Smooth muscle cell (in vitro differentiated cells): Measurements from ENCODE around the gene LSP1. TPM values are rescaled to one million over a fixed set of nuclear protein-coding genes. Genes with fewer than 3 reads are reported as not detected.

Experiments
- DNase-seq: peaks from one replicate; lab custom pipeline; 2025; ENCODE audit not compliant: unreplicated experiment; lab: John Stamatoyannopoulos, UW
- H2AFZ ChIP-seq: fragments of 200-600 bp; sonication (generic); 2 replicates; pipeline ENCODE4 v1.6.0; 2016; ENCODE audit warnings: antibody characterized with exemption, low read depth, mild to moderate bottlenecking
- H3F3A ChIP-seq: fragments of 200-600 bp; sonication (generic); 2 replicates; pipeline ENCODE4 v1.6.0; 2017; ENCODE audit warnings: antibody characterized with exemption, low read depth
- H3K27ac ChIP-seq: fragments of 200-600 bp; sonication (generic); 2 replicates; pipeline ENCODE4 v1.5.1; 2016; ENCODE audit warnings: low read depth, mild to moderate bottlenecking
- H3K27me3 ChIP-seq: fragments of 200-600 bp; sonication (generic); 2 replicates; pipeline ENCODE4 v1.6.1; 2016; ENCODE audit warnings: low read depth, mild to moderate bottlenecking
- H3K36me3 ChIP-seq: fragments of 200-600 bp; sonication (generic); 2 replicates; pipeline ENCODE4 v1.5.1; 2016; ENCODE audit warnings: low read depth
- H3K4me1 ChIP-seq: fragments of 200-600 bp; sonication (generic); 2 replicates; pipeline ENCODE4 v1.5.1; 2016; ENCODE audit warnings: low read depth
- H3K4me2 ChIP-seq: fragments of 200-600 bp; sonication (generic); 2 replicates; pipeline ENCODE4 v1.6.0; 2016; ENCODE audit warnings: mild to moderate bottlenecking
- H3K4me3 ChIP-seq: fragments of 200-600 bp; sonication (generic); 2 replicates; pipeline ENCODE4 v1.5.1; 2016; ENCODE audit warnings: mild to moderate bottlenecking
- H3K79me2 ChIP-seq: fragments of 200-600 bp; sonication (generic); 2 replicates; pipeline ENCODE4 v1.6.0; 2016; ENCODE audit warnings: low read depth, mild to moderate bottlenecking
- H3K9ac ChIP-seq: fragments of 200-600 bp; sonication (generic); 2 replicates; pipeline ENCODE4 v1.6.0; 2016; ENCODE audit warnings: low read depth
- H3K9me3 ChIP-seq: fragments of 200-600 bp; sonication (generic); replicated peaks from 2 replicates; pipeline ENCODE4 v1.5.1; 2016; ENCODE audit warnings: low read depth
- H4K20me1 ChIP-seq: fragments of 200-600 bp; sonication (generic); 2 replicates; pipeline ENCODE4 v1.6.0; 2016; ENCODE audit warnings: low read depth
- WGBS: methylation state at CpG from one replicate; pipeline ENCODE4 v1.1.7; 2016; ENCODE audit warnings: low lambda C conversion rate; 5-methylcytosine and 5-hydroxymethylcytosine counted together
- polyA plus RNA-seq: library from polyadenylated mRNA; unstranded; fragments of >200 nt; fragmentation: Nextera tagmentation; extraction: Ambion mirVana; gene quantifications from 2 replicates; pipeline ENCODE4 v1.2.1, GENCODE V29; 2016
- total RNA-seq: library from RNA; depleted of rRNA; stranded (reverse); fragments of >200 nt; gene quantifications from 2 replicates; pipeline ENCODE4 v1.2.3, GENCODE V29; 2014
- TF ChIP-seq, protein P1 (sequence below): fragments of 200-600 bp; sonication (generic); IDR thresholded peaks from 2 replicates; pipeline ENCODE4 v1.5.1; 2017; ENCODE audit warnings: borderline replicate concordance, mild to moderate bottlenecking, antibody characterized with exemption; ENCODE audit not compliant: insufficient read depth, poor library complexity, severe bottlenecking

Gene LSP1
- total and polyA plus RNA-seq, 2 experiments from 2014 or later, result 2.1 to 13.7 TPM

DNA sequence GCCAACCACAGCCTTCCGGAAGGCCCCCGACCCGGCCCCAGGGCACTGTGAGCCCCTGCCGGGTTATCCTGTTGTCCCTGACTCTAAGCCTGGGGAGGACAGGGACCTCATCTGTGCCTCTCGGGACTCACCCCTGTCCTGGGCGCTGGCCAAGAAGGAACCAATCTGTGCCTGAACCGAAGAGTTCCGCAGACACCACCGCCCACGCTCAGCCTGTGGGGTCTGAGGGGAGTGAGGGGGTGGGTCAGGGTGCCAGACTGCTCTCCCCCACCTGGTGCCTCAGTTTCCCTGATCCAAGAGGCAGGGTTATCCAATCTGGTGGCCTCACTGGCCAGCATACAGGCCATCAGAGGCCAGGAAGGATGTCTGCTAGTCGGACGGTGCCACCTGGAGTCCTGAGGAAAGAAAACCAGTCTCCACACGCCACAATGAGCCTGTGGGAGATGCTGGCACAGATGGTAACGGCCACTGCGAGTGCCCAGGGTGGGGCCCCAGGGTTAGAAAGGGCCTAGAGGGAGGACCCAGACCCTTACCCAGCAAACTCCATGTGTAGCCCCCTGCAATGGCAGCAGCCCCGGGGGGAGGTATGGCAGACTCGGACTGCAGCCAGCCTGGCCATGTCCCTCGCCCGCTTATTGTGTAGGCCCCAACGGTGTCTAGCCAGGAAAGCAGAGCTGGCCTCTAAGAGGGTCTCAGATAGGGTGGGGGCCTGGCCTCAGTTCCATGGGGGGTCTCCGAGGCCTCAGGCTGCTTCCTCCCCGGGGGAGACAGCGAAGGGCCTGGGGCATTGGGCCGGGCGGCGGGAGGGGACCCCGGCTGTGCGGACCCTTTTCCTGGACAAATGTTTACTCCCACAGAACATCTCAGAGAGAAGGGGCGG is 65.8 kb downstream of the LSP1 start:
- H3K36me3 ChIP-seq, result no peaks in the 10 kb centered on the region
- no peak overlapping the region for H3K9ac ChIP-seq
- H3F3A ChIP-seq, result no peaks in the 10 kb centered on the region
- no peaks in the 10 kb centered on the region for H3K79me2 ChIP-seq
- no peaks in the 10 kb centered on the region for H3K9me3 ChIP-seq
- no peaks in the 10 kb centered on the region for H4K20me1 ChIP-seq
- H2AFZ ChIP-seq, result no peak overlapping the region
- TF ChIP-seq, protein P1, sequence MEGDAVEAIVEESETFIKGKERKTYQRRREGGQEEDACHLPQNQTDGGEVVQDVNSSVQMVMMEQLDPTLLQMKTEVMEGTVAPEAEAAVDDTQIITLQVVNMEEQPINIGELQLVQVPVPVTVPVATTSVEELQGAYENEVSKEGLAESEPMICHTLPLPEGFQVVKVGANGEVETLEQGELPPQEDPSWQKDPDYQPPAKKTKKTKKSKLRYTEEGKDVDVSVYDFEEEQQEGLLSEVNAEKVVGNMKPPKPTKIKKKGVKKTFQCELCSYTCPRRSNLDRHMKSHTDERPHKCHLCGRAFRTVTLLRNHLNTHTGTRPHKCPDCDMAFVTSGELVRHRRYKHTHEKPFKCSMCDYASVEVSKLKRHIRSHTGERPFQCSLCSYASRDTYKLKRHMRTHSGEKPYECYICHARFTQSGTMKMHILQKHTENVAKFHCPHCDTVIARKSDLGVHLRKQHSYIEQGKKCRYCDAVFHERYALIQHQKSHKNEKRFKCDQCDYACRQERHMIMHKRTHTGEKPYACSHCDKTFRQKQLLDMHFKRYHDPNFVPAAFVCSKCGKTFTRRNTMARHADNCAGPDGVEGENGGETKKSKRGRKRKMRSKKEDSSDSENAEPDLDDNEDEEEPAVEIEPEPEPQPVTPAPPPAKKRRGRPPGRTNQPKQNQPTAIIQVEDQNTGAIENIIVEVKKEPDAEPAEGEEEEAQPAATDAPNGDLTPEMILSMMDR, result no peak
- H3K4me3 ChIP-seq, result no peak overlapping the region
- DNase-seq, result no peak
- no peaks in the 10 kb centered on the region for H3K27me3 ChIP-seq
- no peaks in the 10 kb centered on the region for H3K4me1 ChIP-seq
- WGBS, result 95% methylated on average over 23 of the region's 29 CpGs
- no peak overlapping the region for H3K27ac ChIP-seq
- H3K4me2 ChIP-seq, result no peak overlapping the region

- TF ChIP-seq, protein P1, result no peak
- Histone ChIP-seq H3K4me2 (no peak within 1 kb of the TSS), H3K4me3 (no peak within 1 kb of the TSS), H3F3A (no peaks in the 10 kb centered on the region), H3K4me1 (no peaks in the 10 kb centered on the region), H3K27me3 (no peaks in the 10 kb centered on the region), H3K27ac (no peak within 1 kb of the TSS), H3K36me3 (no peaks in the 10 kb centered on the region), H3K9ac (no peak within 1 kb of the TSS), H2AFZ (no peak within 1 kb of the TSS), H3K9me3 (no peaks in the 10 kb centered on the region), H4K20me1 (no peaks in the 10 kb centered on the region), H3K79me2 (no peaks in the 10 kb centered on the region)
- 93% methylated on average over 30 of the region's 31 CpGs for WGBS
- DNase-seq, result no peak
These were observed 66.7 kb downstream of the LSP1 start, which contains the start of gene TNNT3 for GRCh38 chr11:1919391-1920127. TSS of gene TNNT3 (plus strand) at chr11:1919703. CDS start at chr11:1922875, 3,172 bp downstream.

DNA sequence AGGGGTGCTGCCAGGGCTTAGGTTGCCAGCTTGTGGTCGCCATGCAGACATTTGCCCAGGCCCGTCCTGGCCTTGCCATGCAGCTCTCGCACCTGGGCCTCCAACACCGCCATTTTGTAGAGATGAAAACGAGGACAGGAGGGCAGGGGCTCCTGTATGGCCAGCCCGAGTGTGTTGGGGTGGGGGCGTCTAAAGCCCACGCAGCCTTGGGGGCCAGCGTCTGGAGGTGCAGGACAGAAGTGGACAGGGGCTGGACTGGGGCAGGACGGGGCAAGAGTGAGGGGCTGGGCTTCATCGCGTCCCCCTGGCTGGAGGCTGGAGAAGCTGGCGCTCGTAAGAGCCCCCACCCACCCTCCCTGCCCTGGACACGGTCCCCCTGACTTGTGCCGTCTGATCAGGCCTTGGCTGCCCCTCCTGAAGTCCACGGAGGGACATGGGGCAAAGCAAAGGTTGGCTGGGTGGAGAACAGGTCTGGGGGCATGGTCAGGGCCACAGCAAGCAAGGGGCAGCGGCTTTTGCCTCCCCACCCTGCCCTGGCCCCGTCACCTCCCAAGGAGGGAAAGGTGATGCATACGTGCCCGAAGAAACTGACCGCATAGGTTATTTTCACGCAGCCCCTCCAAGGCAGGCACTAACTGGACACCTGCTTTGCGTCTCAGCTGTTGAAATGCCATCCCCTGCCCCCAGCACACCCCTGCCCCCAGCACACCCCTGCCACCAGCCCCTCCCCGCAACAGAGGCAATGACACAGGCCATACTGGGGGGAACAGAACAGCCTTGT is 67.4 kb downstream of the LSP1 start:
- no peaks in the 10 kb centered on the region for H3K4me1 ChIP-seq
- no peaks in the 10 kb centered on the region for H3K79me2 ChIP-seq
- no peaks in the 10 kb centered on the region for H4K20me1 ChIP-seq
- no peak overlapping the region for H3K9ac ChIP-seq
- no peak overlapping the region for H3K4me2 ChIP-seq
- no peak overlapping the region for H2AFZ ChIP-seq
- no peaks in the 10 kb centered on the region for H3K9me3 ChIP-seq
- no peaks in the 10 kb centered on the region for H3K27me3 ChIP-seq
- no peak for DNase-seq
- H3K36me3 ChIP-seq, result no peaks in the 10 kb centered on the region
- 96% methylated on average over 20 of the region's 25 CpGs for WGBS
- TF ChIP-seq, protein P1, result no peak
- H3F3A ChIP-seq, result no peaks in the 10 kb centered on the region
- no peak overlapping the region for H3K4me3 ChIP-seq
- no peak overlapping the region for H3K27ac ChIP-seq
